8988T (cell line): ENCODE results near the gene CYP24A1.

Source experiments
- DNase-seq: peaks from one replicate; pipeline ENCODE4 v3.0.0; 2011

The CYP24A1 gene

DNA sequence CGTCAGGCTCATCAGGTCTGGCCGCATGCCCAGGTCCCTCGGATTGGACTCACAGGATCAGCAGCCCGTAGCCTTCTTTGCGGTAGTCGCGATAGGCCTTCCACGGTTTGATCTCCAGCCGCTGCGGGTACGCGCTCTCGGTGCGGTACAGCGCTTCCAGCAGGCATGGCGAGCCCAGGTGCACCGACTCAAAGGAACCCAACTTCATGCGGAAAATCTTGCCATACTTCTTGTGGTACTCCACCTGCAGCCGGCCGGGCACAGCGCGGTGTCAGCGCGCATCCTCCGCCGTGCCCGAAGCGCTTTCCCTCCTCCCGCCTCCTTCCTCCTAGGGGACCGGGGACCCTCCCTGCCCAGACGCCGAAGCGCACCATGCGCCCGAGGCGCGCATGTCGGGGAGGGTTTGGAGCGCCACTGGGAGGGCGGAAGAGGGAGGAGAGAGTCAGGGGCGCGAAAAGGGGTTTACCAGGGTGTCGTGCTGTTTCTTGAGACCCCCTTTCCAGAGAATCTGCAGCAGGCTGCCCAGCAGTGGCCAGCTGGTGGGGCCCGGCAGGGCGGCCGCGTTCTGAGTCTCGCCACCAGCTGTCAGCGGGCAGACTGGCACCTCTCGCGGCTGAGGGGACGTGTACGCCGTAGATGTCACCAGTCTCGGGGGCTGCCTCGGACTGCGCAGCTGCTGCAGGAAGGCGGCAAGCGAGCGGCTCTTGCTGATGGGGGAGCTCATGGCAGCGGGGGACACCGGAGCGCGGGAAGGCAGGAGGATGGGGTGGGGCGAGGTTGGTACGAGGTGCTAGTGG is 732 bp downstream of the CYP24A1 start:
- no peak for DNase-seq

DNA sequence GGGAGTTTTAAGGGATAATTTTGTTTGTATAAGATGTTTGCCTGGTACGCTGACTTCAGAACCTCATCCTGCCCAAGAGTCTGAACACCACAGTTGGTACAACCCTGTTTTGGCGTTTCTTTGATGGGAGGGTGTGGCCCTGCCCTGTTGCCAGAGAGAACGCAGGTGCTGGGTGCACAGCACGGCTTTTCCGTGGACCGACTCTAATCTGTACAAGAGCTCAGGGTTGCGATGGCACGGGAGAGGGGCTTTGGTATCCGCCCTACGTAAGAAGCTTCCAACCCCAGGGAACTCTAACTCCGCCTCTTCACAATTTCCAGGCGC is 1.3 kb downstream of the CYP24A1 start:
- no peak for DNase-seq

DNA sequence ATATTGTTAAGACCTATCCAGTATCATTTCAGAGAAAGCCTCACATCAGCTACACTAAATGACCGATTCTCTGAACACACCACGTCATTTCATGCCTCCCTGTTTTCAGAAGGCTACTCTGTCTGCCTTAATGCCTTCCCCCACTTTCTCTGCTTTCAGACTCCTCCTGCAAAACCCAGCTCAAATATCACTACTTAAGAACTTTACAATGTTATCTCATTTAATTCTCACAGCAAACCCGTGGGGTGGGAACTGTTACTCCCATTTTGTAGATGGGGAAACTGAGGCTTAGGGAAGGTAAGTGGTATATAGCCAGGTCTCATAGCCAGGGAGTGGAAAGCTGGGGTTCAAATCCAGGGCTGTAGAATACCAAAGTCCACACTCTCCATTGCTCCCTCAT is 2.8 kb downstream of the CYP24A1 start:
- no peak for DNase-seq

DNA sequence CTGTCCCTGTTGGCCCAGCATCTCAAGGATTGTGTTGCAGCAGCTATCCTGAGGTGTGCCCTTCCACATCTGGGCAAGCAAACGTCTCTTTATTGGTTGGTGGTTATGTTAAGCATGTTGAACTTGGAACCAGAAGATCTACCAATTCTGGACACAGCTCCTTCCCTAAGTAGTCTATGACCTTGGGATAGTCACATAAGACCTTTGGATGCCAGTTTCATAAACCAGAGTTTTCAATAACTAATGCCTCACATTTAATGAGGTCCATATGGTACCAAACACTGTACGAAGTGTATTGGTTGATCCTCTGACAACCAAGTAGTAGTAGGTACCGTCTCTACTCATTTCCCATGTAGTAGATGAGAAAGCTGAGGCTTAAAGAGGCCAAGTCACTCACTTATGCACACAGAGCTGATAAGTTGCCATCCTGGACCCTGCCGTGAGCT is 3.7 kb downstream of the CYP24A1 start:
- no peak for DNase-seq

DNA sequence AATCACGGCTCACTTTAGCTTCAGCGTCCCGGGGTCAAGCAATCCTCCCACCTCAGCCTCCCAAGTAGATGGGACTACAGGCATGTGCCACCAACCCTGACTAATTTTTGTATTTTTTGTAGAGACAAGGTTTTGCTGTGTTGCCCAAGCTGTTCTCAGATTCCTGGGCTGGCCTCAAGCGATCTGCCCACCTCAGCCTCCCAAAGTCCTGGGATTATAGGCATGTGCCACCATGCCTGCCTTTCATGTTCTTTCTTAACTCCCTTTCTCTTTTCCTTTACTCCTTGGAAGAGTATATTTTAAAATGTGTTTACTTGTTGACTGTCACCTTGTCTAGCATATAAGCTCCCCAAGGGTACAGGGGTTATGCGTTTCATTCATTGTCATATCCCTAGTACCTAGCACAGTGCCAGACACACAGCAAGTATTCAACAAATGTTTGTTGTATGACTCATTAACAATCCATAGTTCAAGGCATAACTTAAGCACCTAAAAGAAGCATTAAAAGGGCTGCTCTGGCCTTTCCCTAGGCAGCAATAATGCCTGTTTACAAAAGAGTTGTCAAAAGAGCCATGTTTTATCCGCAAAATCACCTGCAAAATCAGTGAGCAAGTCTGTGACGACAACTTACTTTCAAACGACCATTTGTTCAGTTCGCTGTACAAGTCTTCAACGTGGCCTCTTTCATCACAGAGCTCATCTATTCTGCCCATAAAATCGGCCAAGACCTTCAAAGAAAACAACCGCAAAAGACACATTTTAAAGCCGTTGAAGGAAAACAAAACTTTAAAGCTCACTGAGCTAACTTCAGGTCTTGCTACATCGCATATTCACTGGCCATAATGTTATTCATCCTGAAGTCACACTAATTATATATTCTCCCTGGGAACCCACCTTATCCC is 4.6 kb downstream of the CYP24A1 start:
- DNase-seq = no peak

DNA sequence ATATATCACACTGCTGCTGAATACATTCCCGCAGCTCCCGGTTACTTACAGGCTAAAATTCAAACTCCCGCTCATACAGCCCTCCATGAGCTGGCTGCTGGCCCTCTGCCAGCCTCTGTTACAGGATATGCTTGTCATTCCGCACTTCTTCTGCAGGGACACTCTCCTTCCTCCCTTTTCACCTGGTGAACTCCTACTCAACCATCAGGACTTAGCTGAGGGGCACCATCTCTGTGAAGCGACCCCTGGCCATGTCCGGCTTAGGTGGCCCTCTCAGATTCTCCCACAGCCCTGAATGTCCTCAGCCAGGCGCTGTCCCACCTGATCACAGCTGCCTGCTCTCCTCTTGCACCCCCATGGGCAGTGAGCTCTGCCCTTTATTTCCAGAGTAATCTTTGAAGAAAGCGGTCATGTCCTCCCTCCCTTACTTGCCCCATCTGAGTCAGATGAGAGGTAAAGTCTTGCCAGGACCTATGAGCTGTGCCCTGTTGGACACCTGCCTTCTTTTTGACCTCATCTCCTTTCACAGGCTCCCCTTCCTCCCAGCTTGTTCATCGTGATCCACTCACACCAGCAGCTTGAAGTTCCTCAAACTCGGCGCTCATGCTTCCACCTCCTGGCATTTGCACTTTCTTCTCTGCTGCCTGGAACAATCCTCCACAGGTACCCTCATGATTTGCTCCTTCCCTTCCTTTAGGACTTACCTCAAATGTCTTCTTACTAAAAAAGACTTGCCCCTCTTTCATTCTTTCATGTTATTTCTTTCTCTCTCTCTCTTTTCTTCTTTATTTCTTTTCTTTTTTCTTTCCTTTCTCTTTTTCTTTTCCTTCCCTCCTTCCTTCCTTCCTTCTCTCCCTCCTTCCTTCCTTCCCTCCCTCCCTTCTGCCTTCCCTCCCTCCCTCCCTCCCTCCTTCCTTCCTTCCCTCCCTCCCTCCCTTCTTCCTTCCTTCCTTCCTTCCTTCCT is 5.6 kb downstream of the CYP24A1 start:
- peak; percentile 73 for DNase-seq

DNA sequence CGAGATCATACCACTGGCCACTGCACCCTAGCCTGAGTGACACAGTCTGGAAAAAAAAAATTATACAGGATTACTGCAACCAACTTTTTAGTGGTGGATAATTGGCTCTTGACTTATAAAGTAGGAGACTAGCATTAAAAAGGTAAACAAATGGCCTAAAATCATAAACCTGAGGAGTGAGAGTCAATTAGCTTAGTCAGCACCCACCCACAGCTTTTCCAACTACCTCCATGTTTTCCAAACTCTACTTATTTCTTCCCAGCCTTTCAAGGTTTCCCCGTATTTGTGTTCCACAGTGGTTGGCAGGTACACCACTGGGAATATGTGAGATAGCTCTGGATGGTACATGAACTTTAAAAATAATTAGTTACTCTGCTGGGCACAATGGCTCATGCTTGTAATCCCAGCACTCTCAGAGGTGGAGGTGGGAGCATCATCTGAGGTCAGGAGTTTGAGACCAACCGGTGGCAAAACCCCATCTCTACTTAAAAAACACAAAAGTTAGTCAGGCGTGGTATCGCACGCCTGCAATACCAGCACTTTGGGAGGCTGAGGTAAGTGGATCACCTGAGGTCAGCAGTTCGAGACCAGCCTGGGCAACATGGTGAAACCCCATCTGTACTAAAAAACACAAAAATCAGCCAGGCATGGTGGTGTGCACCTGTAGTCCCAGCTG is 6.7 kb downstream of the CYP24A1 start:
- DNase-seq = no peak

DNA sequence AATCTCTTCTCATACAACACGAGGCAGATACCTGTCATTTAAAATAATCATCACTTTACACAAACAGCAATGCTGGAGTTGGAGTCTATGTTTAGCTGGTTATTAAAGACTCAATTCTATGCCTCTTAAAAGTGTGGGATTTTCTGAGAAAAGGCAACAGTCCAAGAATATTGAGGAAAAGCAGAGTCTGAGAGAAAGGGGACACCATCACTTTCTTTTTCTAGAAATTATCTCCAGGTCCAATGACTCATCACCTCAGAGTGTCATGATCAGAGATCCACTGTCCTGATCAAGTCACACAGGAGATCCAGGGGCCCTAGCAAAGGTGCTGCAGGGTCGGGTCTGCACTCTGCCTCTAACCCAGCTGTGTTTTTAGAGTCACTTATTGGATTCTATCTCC is 8.0 kb downstream of the CYP24A1 start:
- DNase-seq = no peak

DNA sequence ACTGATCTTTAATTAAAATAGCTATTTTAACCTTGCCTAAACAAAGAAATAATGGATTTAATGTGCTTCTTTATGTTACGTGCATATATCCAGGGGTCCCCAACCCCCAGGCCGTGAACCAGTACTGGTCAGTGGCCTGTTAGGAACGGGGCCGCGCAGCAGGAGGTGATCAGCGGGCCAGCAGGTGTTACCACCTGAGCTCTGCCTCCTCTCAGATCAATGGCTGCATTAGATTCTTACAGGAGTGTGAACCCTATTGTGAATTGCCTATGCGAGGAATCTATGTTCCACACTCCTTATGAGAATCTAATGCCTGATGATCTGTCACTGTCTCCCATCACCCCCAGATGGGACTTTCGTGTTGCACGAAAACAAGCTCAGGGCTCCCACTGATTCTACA is 8.8 kb downstream of the CYP24A1 start:
- DNase-seq = no peak

DNA sequence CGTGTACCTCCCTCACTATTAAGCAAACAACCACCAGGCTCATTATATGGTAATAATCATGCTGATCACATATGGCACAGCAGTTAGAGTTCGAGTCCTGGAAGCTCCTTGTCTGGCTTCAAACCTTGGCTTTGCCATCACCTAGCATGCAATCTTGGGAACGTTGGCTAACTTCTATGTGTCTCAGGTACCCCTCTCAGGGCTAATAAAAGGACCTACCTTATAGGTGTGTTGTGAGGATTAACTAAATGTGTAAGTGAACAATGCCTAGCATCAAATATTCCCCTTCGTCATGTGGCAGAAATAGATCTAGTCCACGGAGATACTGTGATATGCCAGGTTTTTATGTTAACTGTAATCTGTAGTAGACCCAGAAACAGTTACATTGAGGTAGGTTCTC is 10.4 kb downstream of the CYP24A1 start:
- no peak for DNase-seq

DNA sequence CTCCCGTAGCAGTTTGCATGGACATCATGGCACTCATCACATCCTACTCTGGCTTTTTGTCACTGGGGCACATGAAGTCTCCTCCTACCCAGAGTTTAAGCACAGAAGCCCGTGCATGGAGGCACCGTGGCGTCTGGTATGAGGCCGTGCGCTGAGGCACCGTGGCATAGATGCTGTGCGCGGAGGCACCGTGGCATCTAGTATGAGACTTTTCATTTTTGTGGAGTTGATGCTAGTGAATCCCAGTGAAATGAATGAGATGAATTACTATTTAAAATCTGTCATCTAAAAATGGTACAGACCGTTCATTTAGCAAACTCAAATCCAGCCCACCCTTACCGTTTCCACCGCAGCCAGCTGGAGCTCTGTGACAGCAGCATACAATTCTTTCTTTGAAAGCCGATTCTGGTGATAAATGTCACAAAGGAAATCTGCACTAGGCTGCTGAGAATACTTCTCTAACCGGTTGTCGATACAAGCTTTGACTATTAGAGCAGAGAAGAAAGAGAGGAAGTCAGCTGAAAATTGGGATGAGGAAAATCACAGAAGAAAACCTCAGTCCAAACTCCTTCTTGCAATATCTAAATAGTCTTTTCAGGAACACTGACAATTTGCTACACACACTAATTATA is 11.3 kb downstream of the CYP24A1 start:
- no peak for DNase-seq

DNA sequence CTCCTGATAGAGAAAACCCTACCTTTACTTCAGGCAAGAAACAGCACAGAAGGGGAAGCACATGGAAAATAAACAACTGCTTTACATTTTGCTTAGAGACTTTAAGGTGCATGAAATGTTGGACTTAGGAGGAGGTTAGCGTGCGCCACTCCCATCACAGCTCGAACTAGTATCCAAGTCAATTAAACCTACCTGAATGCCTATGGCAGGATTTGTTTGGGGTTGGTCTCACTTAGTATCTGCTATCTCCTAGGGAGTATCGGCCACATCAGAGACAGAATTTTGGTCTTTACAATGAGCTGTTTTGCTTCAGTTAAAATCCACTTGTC is 12.0 kb downstream of the CYP24A1 start:
- no peak for DNase-seq

DNA sequence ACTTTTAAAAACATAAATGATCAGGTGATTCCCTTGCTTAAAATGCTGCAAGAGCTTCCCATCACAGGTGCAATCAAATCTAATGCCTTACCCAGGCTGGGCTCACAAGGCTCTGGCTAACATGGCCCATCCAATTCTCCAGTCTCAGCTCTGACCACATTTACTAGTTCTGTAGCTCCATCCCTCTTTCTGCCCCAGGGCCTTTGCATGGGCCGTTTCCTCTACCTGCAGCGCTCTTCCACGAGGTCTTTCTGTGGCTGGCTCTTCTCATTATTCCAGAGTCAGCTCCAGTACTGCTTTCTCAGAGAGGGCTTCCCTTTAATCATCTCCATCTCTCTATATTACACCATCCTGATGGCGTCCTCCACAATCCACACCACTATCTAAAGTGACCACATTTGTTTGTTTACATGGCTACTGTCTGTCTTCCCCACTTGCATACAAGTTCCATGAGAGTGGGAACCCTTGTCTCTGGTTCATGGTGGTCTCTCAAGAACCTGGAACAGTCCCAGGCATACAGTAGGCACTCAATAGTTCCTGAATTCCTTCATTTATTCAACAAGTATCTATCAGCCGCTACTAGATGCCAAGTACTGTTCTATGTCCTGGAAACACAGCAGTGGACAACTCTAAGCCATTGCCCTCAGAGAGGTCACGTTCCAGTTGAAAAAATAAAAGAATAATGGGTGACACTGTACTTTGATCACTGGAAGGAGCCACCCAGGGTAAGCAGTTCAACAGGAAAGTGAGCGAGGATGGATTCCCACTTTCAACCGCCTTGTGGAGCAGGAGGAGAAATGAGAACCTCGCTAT is 12.6 kb downstream of the CYP24A1 start:
- no peak for DNase-seq

DNA sequence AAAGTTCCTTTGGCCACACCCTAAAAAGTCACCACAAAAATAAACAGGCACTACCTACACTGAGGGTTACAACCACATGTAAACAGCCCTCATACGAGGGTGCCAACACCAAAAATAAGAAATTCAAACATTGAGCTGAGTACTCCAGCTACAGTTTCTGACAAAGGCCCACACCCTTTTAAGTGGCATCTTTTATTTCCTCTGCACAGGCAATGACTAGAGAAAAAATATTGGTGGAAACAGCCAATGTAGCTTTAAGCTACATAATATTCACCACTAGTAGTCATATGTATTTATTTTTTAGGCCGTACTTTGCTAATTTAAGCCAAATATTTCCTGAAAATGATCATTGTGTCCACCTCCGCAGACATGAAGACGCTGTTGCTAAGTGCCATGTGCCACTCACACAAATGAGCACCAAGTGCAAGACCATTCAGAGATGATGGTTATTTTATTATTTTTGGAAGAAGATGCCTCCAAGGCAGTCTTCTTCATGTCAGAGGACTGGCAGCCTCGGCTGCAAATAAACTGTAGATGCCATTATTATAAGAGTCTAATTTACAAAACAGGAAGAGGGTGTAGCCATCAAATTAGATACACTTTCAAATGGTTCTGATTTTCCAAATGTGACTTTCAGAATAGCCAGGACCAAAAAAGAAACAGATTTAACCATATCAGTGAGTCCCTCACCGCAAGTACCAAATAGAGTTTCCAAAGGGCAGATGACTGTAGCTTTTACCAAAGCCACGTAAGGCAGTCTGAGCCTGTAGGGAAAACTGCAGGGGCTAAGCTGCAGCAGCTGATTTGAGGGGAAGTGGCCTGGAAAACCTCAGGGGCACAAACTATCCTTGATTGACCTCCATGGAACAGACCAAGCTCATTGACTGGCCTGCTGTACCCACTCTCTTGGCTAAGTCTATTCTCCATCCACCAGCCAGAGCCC is 13.4 kb downstream of the CYP24A1 start:
- DNase-seq = no peak

DNA sequence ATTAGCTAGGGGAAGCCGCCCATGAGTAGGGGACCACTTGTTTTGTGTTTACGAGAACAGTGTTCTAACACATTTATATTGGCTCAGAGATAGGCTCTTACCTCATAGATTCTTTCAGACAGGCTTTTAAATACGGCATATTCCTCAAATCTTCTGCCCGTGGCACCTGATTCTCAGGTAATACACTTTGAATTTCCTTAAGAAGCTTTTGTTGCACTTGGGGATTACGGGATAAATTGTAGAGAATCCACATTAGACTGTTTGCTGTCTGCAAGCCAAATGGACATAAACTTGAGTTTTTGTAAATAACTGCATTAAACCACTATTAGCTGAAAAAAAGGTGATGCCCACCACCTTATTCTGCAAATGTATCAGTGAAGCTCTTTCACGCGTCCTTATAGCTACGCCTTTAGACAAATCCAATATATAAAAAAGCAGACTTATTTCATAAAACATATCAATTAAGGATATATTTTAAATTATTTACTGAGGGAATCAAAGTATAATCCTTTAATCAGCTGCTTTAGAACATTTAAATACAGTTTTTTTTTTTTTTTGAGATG is 14.8 kb downstream of the CYP24A1 start:
- no peak for DNase-seq

DNA sequence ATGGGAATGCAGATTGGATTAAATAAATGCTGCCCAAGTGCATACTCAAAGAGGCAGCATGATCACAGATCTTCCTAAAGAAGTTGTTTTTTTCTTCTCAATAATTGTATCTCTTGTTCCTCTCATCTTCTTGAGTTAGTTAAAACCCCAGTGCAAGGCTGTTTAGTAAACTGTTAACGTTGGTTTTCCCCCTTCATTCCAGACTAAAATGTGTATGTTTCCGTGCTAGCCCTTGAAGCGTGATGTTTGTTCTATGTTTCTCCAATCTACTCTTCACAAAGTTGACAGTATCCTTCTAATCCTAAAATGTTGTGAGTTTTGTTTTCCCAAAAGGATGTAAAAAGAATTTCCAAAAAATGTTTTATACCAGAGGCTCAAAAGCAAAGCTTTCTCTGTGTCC is 15.6 kb downstream of the CYP24A1 start:
- DNase-seq = no peak

DNA sequence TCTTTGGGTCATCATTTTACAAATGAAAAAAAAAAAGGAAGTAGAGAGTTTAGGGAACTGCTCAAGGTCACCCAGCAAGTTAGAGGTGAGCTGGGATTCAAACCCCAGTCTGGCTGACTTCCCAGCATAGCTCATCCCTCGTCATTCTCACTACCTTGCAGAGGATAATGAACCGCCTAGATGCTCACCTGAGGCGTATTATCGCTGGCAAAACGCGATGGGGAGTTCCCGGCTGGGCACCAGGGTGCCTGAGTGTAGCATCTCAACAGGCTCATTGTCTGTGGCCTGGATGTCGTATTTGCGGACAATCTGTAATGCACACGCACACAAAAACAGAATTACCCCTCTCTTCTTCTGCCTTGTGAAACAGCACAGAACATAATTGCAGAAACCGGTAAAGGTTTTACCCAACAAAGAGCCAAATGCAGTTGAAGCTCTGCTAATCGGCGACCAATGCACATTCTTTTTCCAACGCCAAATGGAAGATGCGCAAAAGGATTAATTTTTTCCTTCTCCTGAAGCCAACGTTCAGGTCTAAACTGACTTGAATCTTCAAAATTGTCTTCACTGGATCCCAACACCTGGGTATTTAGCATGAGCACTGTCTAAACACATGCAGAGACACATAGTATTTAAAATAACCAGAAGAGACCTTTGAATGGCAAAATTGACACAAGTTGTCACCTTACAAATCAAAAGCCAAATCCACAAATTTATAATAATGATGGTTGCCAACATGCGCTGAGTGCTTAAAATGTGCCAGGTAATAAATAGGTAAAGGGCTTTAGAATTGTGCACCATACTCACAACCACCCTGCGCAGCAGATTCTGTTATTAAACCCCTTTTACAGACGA is 16.6 kb downstream of the CYP24A1 start:
- no peak for DNase-seq

DNA sequence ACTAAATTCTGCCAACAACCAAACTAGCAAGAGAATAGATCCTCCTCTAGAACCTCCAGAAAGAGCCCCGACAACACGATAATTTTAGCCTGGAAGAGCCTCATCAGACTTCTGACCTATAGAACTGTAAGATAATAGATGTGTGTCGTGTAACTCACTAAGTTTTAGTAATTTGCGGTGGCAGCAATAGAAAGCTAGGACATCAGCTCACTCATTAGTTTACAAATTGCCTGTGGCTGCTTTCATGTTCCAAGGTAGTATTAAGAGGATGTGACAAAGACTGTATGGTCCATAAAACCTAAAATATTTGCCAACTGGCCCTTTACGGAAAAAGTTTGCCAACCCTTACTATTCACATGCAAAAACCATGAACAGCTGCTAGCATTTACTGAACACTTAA is 17.3 kb downstream of the CYP24A1 start:
- no peak for DNase-seq
